ENCODE data around the gene INSIG2.

Gene INSIG2

DNA sequence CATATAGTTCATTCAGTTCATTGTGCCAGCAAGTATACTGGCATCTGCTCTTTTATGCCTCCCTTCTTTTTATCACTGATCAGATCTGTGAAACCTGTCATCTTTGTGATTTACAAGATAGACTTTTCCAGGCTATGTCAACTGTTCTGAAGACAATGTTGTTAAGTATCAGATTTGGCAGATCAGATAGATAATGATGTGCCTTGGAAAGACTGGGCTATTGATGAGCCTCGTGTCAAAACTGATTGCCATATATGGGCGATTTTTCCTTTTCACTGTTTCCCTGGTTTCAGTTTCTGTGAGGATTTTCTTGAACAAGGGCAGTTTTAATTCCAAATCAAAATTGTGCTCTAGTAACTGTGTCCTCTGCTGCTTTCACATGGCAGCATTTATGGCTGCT, 26.6 kb downstream of the INSIG2 start:
- no peaks in the 10 kb centered on the region for H3K36me3 ChIP-seq (ENCODE audit: control insufficient read depth, insufficient read depth, low read length)

DNA sequence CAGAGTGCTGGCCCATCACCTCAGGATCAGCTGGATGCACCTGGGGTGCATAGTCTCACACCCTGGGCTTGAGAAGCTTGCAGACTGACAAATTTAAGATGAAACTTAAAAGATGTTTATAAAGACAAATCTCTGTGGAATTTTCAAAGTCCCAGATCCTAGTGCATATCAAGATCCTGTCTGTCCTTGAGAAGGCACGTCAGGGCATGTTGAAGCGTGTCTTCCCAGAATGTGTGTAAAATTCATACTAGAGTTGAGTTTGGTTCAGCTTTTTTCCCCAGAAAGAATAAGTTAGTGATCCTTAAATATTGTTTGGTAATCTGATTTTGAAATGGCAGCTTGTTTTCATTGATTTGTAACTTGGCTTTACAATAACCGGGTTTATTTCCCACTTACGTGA, 27.5 kb downstream of the INSIG2 start:
- H3K27me3 ChIP-seq (ENCODE audit: control insufficient read depth, insufficient read depth, low read length), result no peaks in the 10 kb centered on the region
- no peaks in the 10 kb centered on the region for H3K4me1 ChIP-seq (ENCODE audit: control insufficient read depth, insufficient read depth, low read length)
- H3K27ac ChIP-seq (ENCODE audit: low read depth, low read length), result no peak overlapping the region
- no peaks in the 10 kb centered on the region for H3K36me3 ChIP-seq (ENCODE audit: control insufficient read depth, insufficient read depth, low read length)
- no peak overlapping the region for H3K4me3 ChIP-seq (ENCODE audit: low read length)
- H3K9ac ChIP-seq (ENCODE audit: low read length), result no peak overlapping the region

More for the DNA sequence above, 26.6 kb downstream of the INSIG2 start:
- H3K27me3 ChIP-seq (ENCODE audit: control insufficient read depth, insufficient read depth, low read length), result no peaks in the 10 kb centered on the region
- no peak overlapping the region for H3K27ac ChIP-seq (ENCODE audit: low read depth, low read length)
- no peak overlapping the region for H3K4me3 ChIP-seq (ENCODE audit: low read length)
- no peaks in the 10 kb centered on the region for H3K4me1 ChIP-seq (ENCODE audit: control insufficient read depth, insufficient read depth, low read length)
- H3K9ac ChIP-seq (ENCODE audit: low read length), result no peak overlapping the region

DNA sequence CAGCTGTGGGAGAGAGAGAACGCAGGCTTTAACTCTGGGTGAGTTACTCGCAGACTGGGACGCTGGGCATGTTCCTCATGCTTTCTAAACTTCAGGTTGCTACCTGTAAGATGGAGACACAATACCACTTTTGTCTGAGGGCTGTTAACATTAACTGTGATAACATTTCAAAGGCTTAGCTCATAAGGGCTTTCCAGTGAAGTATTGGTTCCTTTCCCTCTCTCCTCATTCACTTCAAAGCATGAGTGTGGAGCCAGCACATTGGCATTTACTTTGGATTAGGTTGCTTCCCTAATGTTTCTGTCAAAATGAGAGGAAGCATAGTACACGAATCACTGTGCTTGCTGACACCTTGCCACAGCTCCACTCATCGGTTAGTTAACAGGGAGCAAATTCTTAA, 30.2 kb downstream of the INSIG2 start:
- H3K9ac ChIP-seq (ENCODE audit: low read length), result no peak overlapping the region
- peaks cover 2% of the 10 kb centered on the region for H3K4me1 ChIP-seq (ENCODE audit: control insufficient read depth, insufficient read depth, low read length)
- no peaks in the 10 kb centered on the region for H3K36me3 ChIP-seq (ENCODE audit: control insufficient read depth, insufficient read depth, low read length)
- no peak overlapping the region for H3K27ac ChIP-seq (ENCODE audit: low read depth, low read length)
- no peaks in the 10 kb centered on the region for H3K27me3 ChIP-seq (ENCODE audit: control insufficient read depth, insufficient read depth, low read length)
- H3K4me3 ChIP-seq (ENCODE audit: low read length), result no peak overlapping the region

DNA sequence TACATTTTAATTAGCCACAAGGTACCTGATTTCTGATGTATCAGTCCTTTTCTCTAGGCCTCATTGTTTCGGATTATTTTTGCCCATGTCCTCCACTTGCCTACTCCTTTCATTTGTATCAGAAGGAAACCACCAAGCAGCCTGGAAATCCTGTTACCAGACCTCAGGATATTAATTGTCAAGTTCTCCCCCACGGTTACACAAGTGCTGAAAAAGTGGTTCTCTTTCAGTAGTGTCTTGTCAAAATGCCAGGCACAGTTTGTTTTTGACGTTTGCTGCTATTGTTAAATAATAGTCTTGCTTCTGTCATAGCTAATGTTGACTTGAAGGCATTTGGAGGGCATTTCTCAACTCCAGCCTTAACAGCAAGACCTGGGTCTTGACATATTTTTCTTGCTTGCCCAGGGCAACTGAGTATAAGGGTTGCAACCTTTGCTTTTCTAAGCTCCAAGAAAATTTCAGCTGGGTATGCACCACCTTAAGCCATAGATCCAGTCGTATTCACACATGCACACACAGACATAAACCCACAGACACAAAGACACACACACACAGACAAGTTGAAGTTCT, 31.0 kb downstream of the INSIG2 start:
- no peak overlapping the region for H3K9ac ChIP-seq (ENCODE audit: low read length)
- peaks cover 4% of the 10 kb centered on the region for H3K4me1 ChIP-seq (ENCODE audit: control insufficient read depth, insufficient read depth, low read length)
- no peak overlapping the region for H3K27ac ChIP-seq (ENCODE audit: low read depth, low read length)
- H3K27me3 ChIP-seq (ENCODE audit: control insufficient read depth, insufficient read depth, low read length), result no peaks in the 10 kb centered on the region
- no peaks in the 10 kb centered on the region for H3K36me3 ChIP-seq (ENCODE audit: control insufficient read depth, insufficient read depth, low read length)
- no peak overlapping the region for H3K4me3 ChIP-seq (ENCODE audit: low read length)

DNA sequence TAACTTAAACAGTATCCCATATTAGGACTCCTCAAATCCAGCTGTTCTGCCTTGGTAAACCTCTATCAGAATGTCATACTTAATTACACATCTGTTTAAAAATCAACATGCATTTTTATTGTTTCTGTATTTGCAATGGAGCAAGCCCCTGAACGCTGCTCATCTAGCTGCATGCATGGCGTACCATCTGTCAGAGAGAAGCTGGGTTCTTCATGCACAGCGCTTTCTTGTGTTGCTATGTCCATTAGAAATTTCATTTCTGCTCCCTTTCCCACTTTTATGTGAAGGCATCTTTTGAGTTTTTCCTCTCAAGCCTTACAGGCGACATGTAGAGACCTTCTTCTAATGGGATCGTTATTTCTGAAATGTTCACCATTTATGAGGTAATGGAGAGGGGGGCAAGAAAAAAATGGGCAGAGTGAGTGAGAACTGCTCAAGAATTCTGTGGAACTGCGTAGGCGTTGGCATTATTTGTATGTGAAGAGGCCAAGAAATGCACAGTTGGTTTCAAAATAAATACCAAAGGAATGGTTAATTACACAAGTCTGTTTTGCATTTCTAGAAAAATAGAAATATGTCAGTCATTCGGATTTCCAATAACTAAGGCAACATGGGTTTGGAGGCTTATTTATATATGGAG, 31.6 kb downstream of the INSIG2 start:
- no peak overlapping the region for H3K27ac ChIP-seq (ENCODE audit: low read depth, low read length)
- no peak overlapping the region for H3K9ac ChIP-seq (ENCODE audit: low read length)
- H3K4me1 ChIP-seq (ENCODE audit: control insufficient read depth, insufficient read depth, low read length), result peaks cover 7% of the 10 kb centered on the region
- H3K27me3 ChIP-seq (ENCODE audit: control insufficient read depth, insufficient read depth, low read length), result no peaks in the 10 kb centered on the region
- H3K36me3 ChIP-seq (ENCODE audit: control insufficient read depth, insufficient read depth, low read length), result no peaks in the 10 kb centered on the region
- no peak overlapping the region for H3K4me3 ChIP-seq (ENCODE audit: low read length)

DNA sequence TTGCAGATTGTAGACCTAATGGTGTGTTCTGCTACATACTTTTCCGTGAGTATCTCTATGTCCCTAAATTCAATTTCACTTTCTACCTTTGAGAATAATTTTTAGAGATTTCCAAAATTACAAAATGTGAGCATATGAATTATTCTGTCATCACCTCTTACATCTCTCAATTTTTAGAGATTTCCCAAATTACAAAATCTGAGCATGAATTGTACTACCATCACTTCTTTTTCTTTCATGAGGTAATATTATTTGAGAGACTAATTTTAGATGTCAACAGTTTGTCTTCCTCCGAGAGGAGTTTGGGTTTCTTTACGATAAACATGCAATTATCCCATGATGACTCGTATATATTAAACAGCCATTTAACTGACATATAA, 32.1 kb downstream of the INSIG2 start:
- peaks cover 7% of the 10 kb centered on the region for H3K4me1 ChIP-seq (ENCODE audit: control insufficient read depth, insufficient read depth, low read length)
- no peak overlapping the region for H3K9ac ChIP-seq (ENCODE audit: low read length)
- no peaks in the 10 kb centered on the region for H3K36me3 ChIP-seq (ENCODE audit: control insufficient read depth, insufficient read depth, low read length)
- H3K27me3 ChIP-seq (ENCODE audit: control insufficient read depth, insufficient read depth, low read length), result no peaks in the 10 kb centered on the region
- H3K4me3 ChIP-seq (ENCODE audit: low read length), result no peak overlapping the region
- no peak overlapping the region for H3K27ac ChIP-seq (ENCODE audit: low read depth, low read length)

DNA sequence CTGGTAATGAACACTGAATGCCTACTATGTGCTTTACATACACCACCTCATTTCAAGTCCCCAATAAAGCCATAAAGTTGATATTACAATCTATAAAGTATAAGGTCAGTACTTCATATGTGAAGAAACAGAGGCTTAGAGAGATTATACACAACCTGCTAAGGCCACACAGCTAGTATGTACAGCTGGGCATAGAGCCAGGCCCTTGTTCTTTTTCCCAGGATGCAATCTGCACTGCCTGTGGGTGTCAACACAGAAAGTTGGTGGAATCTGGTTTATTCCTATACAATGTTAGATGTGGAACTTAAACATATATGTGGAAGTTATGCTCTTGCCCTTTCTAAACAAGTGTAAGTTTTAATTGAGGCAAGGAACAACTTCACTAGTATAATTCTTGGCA, 32.8 kb downstream of the INSIG2 start:
- Histone ChIP-seq H3K27me3 (ENCODE audit: control insufficient read depth, insufficient read depth, low read length) (no peaks in the 10 kb centered on the region), H3K4me3 (ENCODE audit: low read length) (no peak overlapping the region), H3K36me3 (ENCODE audit: control insufficient read depth, insufficient read depth, low read length) (no peaks in the 10 kb centered on the region)

DNA sequence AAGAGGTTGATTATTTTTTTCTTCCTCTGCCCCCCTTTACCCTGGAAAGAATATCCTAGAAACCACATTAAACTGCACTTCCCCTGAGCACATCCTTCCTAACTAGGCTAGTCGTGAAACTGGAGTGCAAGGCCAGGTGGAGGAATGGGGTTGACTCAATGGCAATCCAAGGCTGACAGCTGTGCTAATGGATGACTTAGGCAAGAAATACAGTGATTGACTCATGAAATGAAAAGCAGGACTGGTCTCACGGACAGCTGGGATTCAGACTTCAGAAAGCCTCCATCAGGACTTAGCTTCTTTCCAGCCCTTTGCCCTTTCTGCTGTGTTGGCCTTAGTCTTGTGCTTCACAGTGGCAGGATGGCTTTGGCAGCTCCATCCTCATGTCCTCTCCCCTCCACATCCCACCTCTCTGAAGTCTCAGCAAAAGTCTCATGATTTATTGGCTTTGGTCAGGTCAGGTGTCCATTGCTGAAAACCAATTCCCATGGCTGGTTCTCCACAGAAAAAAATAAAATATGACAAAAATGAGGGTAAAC, 33.8 kb downstream of the INSIG2 start:
- Histone ChIP-seq H3K27me3 (ENCODE audit: control insufficient read depth, insufficient read depth, low read length) (no peaks in the 10 kb centered on the region), H3K9ac (ENCODE audit: low read length) (no peak overlapping the region), H3K4me1 (ENCODE audit: control insufficient read depth, insufficient read depth, low read length) (peaks cover 7% of the 10 kb centered on the region), H3K36me3 (ENCODE audit: control insufficient read depth, insufficient read depth, low read length) (no peaks in the 10 kb centered on the region), H3K4me3 (ENCODE audit: low read length) (no peak overlapping the region), H3K27ac (ENCODE audit: low read depth, low read length) (peak overlapping the region; percentile 17)

More for the DNA sequence above, 32.8 kb downstream of the INSIG2 start:
- H3K27ac ChIP-seq (ENCODE audit: low read depth, low read length), result no peak overlapping the region
- H3K9ac ChIP-seq (ENCODE audit: low read length), result no peak overlapping the region
- peaks cover 7% of the 10 kb centered on the region for H3K4me1 ChIP-seq (ENCODE audit: control insufficient read depth, insufficient read depth, low read length)

DNA sequence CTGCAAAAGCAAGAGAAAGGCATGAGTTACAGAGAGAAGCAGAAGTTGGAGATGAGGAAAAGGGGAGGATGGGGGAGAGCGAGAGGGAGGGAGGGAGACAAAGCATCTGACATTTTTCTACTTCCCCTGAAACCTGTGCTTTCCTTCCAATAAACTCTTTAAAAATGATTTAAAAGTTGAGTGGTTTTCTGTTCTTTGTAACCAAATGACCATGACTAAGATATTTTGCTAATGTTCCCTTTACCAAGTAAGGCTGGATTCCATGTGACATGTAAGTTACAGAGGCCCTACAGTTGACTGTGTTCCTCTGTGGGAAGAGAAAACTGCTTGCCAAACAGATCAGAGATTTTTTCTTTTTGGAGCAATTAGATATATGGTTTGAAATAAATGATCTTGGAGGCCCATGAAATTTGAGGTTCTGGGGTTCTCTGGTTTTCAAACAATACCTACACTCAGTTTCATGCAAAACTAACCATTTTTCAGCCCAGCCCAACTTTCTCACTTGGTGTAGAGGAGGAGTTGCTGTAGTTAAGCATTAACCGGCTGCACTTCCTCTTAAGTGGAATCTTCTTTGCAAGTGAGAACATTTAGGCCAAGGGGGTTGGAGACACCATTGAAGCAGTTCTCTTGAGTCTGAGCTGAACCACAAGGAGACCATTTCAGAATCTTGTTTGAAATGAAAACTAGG, 34.5 kb downstream of the INSIG2 start:
- Histone ChIP-seq H3K27ac (ENCODE audit: low read depth, low read length) (no peak overlapping the region), H3K9ac (ENCODE audit: low read length) (no peak overlapping the region), H3K4me3 (ENCODE audit: low read length) (no peak overlapping the region), H3K4me1 (ENCODE audit: control insufficient read depth, insufficient read depth, low read length) (peaks cover 7% of the 10 kb centered on the region), H3K27me3 (ENCODE audit: control insufficient read depth, insufficient read depth, low read length) (no peaks in the 10 kb centered on the region), H3K36me3 (ENCODE audit: control insufficient read depth, insufficient read depth, low read length) (no peaks in the 10 kb centered on the region)

DNA sequence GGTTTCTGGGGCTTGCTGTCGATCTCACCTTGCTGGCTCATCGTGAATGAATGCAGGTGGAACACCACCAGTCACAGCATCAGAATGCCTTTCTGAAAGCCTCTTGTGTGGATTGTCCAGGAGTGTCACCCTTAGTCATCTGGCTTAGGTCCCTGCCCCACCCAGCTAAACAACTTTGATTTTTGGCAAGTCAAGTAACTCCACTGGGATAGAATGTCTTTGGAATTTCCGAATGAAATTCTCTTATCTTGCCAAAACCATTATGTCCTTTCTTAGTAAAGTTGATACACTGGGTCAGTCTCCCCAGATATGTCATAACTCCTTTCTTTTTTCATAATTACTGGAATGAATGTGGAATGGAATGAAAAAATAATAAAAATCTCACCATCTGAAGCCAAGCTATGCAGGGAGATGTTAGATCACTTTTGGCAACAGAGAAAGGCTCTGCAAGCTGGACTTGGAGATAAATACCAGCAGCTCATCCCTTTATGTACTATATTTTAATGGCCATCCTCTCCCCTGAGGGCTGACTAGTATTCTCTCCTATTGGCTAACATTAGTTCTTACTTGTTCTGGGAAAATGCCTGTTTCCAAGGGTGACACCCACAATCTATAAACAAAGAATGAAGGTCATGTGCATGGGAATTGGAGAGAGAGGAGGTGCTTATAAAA, 35.4 kb downstream of the INSIG2 start:
- Histone ChIP-seq H3K27me3 (ENCODE audit: control insufficient read depth, insufficient read depth, low read length) (no peaks in the 10 kb centered on the region), H3K9ac (ENCODE audit: low read length) (no peak overlapping the region), H3K4me3 (ENCODE audit: low read length) (no peak overlapping the region), H3K4me1 (ENCODE audit: control insufficient read depth, insufficient read depth, low read length) (peaks cover 7% of the 10 kb centered on the region), H3K36me3 (ENCODE audit: control insufficient read depth, insufficient read depth, low read length) (no peaks in the 10 kb centered on the region), H3K27ac (ENCODE audit: low read depth, low read length) (peak overlapping the region; percentile 63)

DNA sequence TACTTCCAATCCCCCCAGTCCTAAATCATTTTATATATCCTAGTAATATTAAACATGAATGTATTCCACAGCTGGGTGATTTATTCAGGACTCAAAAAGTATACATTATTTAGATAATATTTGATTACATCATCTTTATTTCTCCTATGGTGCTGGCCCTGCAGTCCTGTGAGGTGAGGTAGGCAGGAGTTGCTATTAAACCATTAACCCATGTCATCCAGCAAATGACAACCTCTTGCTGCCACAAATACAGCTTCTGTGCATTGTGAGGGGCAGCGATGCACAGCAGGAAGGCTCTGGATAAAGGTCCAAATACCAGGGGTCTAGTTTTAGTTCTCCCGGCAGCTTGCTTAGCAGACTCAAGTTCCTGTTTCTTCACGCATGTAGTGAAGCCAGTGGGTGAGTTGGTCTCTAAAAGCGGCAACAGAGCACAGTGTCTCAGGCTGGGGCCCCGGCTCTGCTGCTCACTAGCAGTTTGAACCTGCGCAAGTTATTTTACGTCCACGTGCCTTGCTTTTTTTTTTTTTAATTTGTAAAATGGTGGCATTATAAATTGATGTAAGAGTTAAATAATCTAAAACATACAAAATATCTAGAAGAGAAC, 36.1 kb downstream of the INSIG2 start:
- Histone ChIP-seq H3K36me3 (ENCODE audit: control insufficient read depth, insufficient read depth, low read length) (no peaks in the 10 kb centered on the region), H3K4me3 (ENCODE audit: low read length) (no peak overlapping the region), H3K27me3 (ENCODE audit: control insufficient read depth, insufficient read depth, low read length) (no peaks in the 10 kb centered on the region), H3K27ac (ENCODE audit: low read depth, low read length) (peak overlapping the region; percentile 27), H3K9ac (ENCODE audit: low read length) (no peak overlapping the region), H3K4me1 (ENCODE audit: control insufficient read depth, insufficient read depth, low read length) (peaks cover 7% of the 10 kb centered on the region)

DNA sequence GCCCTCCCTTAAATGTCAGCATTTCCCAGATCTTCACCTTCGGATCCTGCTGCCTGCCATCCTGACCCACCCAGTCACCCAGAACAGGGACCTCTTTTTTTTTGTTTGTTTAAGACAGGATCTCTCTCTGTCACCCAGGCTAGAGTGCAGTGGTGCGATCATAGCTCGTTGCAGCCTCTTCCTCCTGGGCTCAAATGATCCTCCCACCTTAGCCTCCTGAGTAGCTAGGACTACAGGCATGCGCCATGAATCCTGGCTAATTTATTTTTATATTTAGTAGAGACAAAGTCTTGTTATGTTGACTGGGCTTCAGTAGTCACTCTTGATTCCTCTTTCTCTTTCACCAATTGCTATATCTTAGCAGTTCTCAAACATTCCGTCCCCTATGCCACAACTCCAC, 39.0 kb downstream of the INSIG2 start:
- Histone ChIP-seq H3K9ac (ENCODE audit: low read length) (no peak overlapping the region), H3K27me3 (ENCODE audit: control insufficient read depth, insufficient read depth, low read length) (no peaks in the 10 kb centered on the region), H3K27ac (ENCODE audit: low read depth, low read length) (no peak overlapping the region), H3K4me3 (ENCODE audit: low read length) (no peak overlapping the region), H3K36me3 (ENCODE audit: control insufficient read depth, insufficient read depth, low read length) (no peaks in the 10 kb centered on the region), H3K4me1 (ENCODE audit: control insufficient read depth, insufficient read depth, low read length) (peaks cover 7% of the 10 kb centered on the region)

Measured in rectal smooth muscle tissue (tissue), 1 donor.